B cell (primary cell): Measurements from ENCODE around the gene ESRRA.

Source experiments
- EZH2 ChIP-seq: IDR thresholded peaks from 2 replicates; pipeline ENCODE4 v1.6.1; 2012; ENCODE audit warnings: borderline replicate concordance, low read depth, mild to moderate bottlenecking, moderate library complexity, low read length; ENCODE audit not compliant: insufficient read depth, poor library complexity, severe bottlenecking
- TF ChIP-seq, protein P1 (sequence below): fragments of 200-600 bp; IDR thresholded peaks from one replicate; pipeline ENCODE4 v1.8.0; 2022; ENCODE audit warnings: antibody characterized with exemption, mild to moderate bottlenecking

GRCh38 chr11:64321533-64321932 lies 16.2 kb downstream of the ESRRA start:
- TF ChIP-seq, protein P1, sequence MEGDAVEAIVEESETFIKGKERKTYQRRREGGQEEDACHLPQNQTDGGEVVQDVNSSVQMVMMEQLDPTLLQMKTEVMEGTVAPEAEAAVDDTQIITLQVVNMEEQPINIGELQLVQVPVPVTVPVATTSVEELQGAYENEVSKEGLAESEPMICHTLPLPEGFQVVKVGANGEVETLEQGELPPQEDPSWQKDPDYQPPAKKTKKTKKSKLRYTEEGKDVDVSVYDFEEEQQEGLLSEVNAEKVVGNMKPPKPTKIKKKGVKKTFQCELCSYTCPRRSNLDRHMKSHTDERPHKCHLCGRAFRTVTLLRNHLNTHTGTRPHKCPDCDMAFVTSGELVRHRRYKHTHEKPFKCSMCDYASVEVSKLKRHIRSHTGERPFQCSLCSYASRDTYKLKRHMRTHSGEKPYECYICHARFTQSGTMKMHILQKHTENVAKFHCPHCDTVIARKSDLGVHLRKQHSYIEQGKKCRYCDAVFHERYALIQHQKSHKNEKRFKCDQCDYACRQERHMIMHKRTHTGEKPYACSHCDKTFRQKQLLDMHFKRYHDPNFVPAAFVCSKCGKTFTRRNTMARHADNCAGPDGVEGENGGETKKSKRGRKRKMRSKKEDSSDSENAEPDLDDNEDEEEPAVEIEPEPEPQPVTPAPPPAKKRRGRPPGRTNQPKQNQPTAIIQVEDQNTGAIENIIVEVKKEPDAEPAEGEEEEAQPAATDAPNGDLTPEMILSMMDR = no peak
- TF ChIP-seq EZH2 = no peak
